ENCODE measurements around the gene FSHR.

DNA sequence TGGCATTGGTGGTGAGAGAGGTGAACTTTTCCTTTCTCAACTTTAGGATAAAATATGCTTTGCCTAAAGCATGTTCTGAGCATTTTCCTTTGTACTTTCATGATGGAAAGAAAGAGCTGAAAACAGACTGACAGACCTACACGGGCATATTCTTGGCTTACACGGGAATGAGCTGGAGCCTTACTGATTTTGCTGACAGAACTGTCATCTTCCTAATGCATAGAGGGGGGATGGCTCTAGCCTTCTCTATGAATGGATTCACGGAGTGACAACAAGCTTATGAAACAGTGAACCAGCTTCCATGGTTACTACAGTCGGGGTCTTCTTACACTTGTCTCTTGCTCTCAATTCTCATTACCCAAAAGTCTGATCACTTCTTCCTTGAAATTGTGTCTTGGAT, 32.2 kb downstream of the FSHR start:
- TF ChIP-seq POLR2A (IDR thresholded peaks at IDR 0.05) = no peak
- TF ChIP-seq, protein P1, sequence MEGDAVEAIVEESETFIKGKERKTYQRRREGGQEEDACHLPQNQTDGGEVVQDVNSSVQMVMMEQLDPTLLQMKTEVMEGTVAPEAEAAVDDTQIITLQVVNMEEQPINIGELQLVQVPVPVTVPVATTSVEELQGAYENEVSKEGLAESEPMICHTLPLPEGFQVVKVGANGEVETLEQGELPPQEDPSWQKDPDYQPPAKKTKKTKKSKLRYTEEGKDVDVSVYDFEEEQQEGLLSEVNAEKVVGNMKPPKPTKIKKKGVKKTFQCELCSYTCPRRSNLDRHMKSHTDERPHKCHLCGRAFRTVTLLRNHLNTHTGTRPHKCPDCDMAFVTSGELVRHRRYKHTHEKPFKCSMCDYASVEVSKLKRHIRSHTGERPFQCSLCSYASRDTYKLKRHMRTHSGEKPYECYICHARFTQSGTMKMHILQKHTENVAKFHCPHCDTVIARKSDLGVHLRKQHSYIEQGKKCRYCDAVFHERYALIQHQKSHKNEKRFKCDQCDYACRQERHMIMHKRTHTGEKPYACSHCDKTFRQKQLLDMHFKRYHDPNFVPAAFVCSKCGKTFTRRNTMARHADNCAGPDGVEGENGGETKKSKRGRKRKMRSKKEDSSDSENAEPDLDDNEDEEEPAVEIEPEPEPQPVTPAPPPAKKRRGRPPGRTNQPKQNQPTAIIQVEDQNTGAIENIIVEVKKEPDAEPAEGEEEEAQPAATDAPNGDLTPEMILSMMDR (IDR thresholded peaks at IDR 0.05) = no peak
